Heart left ventricle (tissue), 16 donors: ENCODE results near the gene HS6ST3. TPM values are rescaled to one million over a fixed set of nuclear protein-coding genes. Genes with fewer than 3 reads are reported as not detected.

Source experiments
- ATAC-seq, 4 donors: fragments of 200-7000 bp; cut with Tn5 transposase; one replicate each; pipeline ENCODE4 v1.9.1; 2020 to 2022; ENCODE audit warnings: moderate library complexity in 4 of 4, mild to moderate bottlenecking in 3 of 4, moderate number of reproducible peaks in 1 of 4
- DNase-seq, 5 donors: peaks; one replicate each; pipeline ENCODE4 v3.0.0-alpha.2; 2020
- H3K27ac ChIP-seq, 12 donors: fragments of 200-600 bp; sonication (generic) in 4 of 12; one replicate each; pipeline versions ENCODE4 v1.5.0 to v1.8.0; 2016 to 2022; ENCODE audit warnings: mild to moderate bottlenecking in 2 of 12
- H3K27me3 ChIP-seq, 9 donors: fragments of 200-600 bp; sonication (generic) in 2 of 9; one replicate each; pipeline versions ENCODE4 v1.5.1 to v1.8.0; 2016 to 2022; ENCODE audit warnings: mild to moderate bottlenecking in 3 of 9
- H3K36me3 ChIP-seq, 9 donors: fragments of 200-600 bp; sonication (generic) in 2 of 9; one replicate each; pipeline versions ENCODE4 v1.5.0 to v1.8.0; 2018 to 2022; ENCODE audit warnings: mild to moderate bottlenecking in 2 of 9
- H3K4me1 ChIP-seq, 12 donors: fragments of 200-600 bp; sonication (generic) in 4 of 12; one replicate each; pipeline versions ENCODE4 v1.5.0 to v1.8.0; 2016 to 2022; ENCODE audit warnings: mild to moderate bottlenecking in 3 of 12
- H3K4me3 ChIP-seq, 12 donors: fragments of 200-600 bp; sonication (generic) in 4 of 12; one replicate each; pipeline versions ENCODE4 v1.5.0 to v1.8.0; 2017 to 2022; ENCODE audit warnings: mild to moderate bottlenecking in 9 of 12, moderate library complexity in 4 of 12
- H3K9me3 ChIP-seq, 12 donors: fragments of 200-600 bp; sonication (generic) in 4 of 12; one replicate each; pipeline versions ENCODE4 v1.5.0 to v1.8.0; 2016 to 2022; ENCODE audit warnings: mild to moderate bottlenecking in 1 of 12
- POLR2A ChIP-seq, 2 donors: fragments of 450-650 bp; IDR thresholded peaks; one replicate each; pipeline ENCODE4 v1.6.1; 2017; ENCODE audit warnings: antibody characterized with exemption in 2 of 2, mild to moderate bottlenecking in 2 of 2, moderate library complexity in 2 of 2
- WGBS, 4 donors: extraction: QIAGEN DNeasy Blood & Tissue Kit in 2 of 4; methylation state at CpG; one replicate each; pipeline versions ENCODE4 v1.1.5 to v1.1.7; 2013 to 2018; 5-methylcytosine and 5-hydroxymethylcytosine counted together
- intact Hi-C, 10 donors: fragments of 100-400 bp; cut with DNase I; formaldehyde crosslinking; loops; one replicate each; pipeline versions ENCODE4 v1.11.1 to v1.14.2; 2022
- polyA plus RNA-seq, 2 donors: library from polyadenylated mRNA; stranded (reverse); fragments of 200-250 nt; gene quantifications; one replicate each; pipeline ENCODE4 v1.2.3, GENCODE V29; 2013
- total RNA-seq, 9 donors: library from RNA; depleted of rRNA in 2 of 9; stranded (reverse); fragments of >200 nt in 2 of 9; fragmentation: NEBNext Ultra II Directional in 3 of 9; extraction: Animal tissue kit (Norgen Biotek cat#: 25700) in 3 of 9; gene quantifications; one replicate each; pipeline versions ENCODE4 v1.1.0 to v1.2.4, GENCODE V29; 2016 to 2023
- TF ChIP-seq, protein P1 (sequence below), 12 donors: fragments of 200-600 bp; sonication (generic) in 4 of 12; IDR thresholded peaks; one replicate each; pipeline versions ENCODE4 v1.5.0 to v1.8.0; 2018 to 2022; ENCODE audit warnings: antibody characterized with exemption in 12 of 12, mild to moderate bottlenecking in 5 of 12
- donor health status: ischemic (EF 13 %, LVEDD 7.1; RV severe dilation, severe dysfunction).
- donor health status: healthy with polysubstance abuse.
- donor health status: DM: no; HTN: yes; CAD: no.
- donor health status: DM: no; HTN: no; CAD: no.
- donor health status: ischemic (EF 25% LVEDD 6.9; RV normal size, moderate dysfunction).
- donor health status: ischemic (EF 25% LVEDD 5.7; RV mildly dilated, moderate dysfunction).
- donor health status: healthy.
- donor health status: DM: yes; HTN: yes; CAD: no.
- donor health status: ischemic (EF 35%, LVEDD 5.7; RV mildly dilated, moderate dysfunction).
- donor health status: nonischemic (EF 11% LVEDD 7.7; RV severe dilation, severe dysfunction).
- donor health status: DM: yes; HTN: yes; CAD: no.
- donor health status: PGD.
- donor health status: ischemic (EF 29% LVEDD 5.4; RV normal size, mild dysfunction).
- donor health status: nonischemic (EF 23%, LVEDD 6.1; RV moderate dilation, normal function).

The HS6ST3 gene
- total and polyA plus RNA-seq, 11 donors = 0.01 to 5.2 (median 1.2) TPM

DNA sequence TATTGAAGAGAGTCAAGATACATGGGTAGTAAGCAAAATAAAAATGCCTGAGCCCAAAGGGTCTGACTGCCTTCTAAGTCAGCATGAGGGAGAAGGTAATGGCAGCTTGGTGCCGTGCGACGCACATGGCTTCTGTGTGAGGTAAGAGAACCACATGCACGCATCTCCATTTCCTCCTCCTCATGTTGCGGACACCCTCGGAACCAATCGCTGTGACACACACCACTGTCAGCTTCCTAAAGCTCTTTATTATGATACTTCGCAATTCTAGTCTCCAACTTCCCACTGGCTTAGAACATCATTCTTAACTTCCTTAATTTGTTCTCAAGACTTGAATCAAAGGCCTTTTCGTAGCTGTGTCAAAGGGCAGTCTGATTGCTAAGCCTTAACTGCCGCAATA is 734.2 kb downstream of the HS6ST3 start:
- intact Hi-C loops = loop anchor here in 3 of 10 donors (5.0 to 10.0 kb wide), 2 partner anchors 131 to 802 kb away; no protein-coding TSS in a partner anchor
- Histone ChIP-seq H3K4me3 (no peak overlapping the region), H3K27me3 (no peaks in the 10 kb centered on the region), H3K9me3 (no peaks in the 10 kb centered on the region), H3K27ac (no peak overlapping the region), H3K36me3 (no peaks in the 10 kb centered on the region), H3K4me1 (no peaks in the 10 kb centered on the region)
- 81 to 90% (median 86%) methylated on average over 10 of the region's 10 CpGs for WGBS, 4 donors
- DNase-seq (no peak), ATAC-seq (no peak)
- no peak for TF ChIP-seq POLR2A (IDR thresholded peaks at IDR 0.05)
- TF ChIP-seq, protein P1, sequence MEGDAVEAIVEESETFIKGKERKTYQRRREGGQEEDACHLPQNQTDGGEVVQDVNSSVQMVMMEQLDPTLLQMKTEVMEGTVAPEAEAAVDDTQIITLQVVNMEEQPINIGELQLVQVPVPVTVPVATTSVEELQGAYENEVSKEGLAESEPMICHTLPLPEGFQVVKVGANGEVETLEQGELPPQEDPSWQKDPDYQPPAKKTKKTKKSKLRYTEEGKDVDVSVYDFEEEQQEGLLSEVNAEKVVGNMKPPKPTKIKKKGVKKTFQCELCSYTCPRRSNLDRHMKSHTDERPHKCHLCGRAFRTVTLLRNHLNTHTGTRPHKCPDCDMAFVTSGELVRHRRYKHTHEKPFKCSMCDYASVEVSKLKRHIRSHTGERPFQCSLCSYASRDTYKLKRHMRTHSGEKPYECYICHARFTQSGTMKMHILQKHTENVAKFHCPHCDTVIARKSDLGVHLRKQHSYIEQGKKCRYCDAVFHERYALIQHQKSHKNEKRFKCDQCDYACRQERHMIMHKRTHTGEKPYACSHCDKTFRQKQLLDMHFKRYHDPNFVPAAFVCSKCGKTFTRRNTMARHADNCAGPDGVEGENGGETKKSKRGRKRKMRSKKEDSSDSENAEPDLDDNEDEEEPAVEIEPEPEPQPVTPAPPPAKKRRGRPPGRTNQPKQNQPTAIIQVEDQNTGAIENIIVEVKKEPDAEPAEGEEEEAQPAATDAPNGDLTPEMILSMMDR (IDR thresholded peaks at IDR 0.05) = no peak

DNA sequence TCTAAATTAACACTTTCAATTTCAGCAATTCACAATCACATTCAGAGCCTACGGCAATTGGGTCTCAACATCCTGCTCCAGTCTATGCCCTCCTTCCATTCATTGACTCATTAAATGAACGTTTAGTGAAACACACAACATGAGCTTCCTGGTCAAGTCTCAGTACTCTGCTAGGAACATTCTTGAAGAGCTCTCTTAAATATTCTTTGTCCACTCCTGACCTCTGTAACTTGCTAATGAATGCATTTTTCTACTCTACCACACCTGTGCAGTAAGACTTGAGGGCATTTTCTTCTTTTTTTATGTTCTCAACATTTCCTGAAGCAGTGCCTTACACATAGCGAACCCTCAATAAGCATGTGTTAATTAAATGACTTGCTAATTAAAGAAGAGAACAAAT is 735.7 kb downstream of the HS6ST3 start:
- Histone ChIP-seq H3K4me3 (no peak overlapping the region), H3K36me3 (no peaks in the 10 kb centered on the region), H3K9me3 (no peaks in the 10 kb centered on the region), H3K4me1 (no peaks in the 10 kb centered on the region), H3K27me3 (no peaks in the 10 kb centered on the region), H3K27ac (no peak overlapping the region)
- TF ChIP-seq, protein P1 (IDR thresholded peaks at IDR 0.05) = no peak
- TF ChIP-seq POLR2A (IDR thresholded peaks at IDR 0.05) = no peak
- intact Hi-C loops = loop anchor here in 1 of 10 donors (10.0 kb wide), 1 partner anchor 129 kb away; no protein-coding TSS in a partner anchor
- no peak for DNase-seq
- no peak for ATAC-seq
- 80 to 82% (median 81%) methylated on average over 3 of the region's 3 CpGs for WGBS, 4 donors

DNA sequence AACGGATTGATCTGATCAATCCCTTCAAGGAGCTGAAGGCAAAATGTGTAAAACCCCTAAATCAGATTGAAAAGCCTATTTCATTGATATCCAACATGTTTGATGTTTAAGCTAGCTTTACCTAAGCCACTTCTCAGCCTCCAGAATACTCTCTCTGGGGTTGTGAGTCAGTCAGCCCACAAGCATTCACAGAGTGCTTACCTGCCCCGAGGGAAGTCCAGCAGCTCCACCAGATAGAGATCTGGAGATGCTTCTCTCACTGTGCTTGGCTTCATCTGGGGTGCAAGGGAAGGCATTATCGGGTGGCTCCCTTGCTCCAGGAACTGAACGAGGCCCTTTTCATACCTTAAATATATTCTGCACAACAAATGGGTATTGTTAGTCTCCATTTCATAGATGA is 744.7 kb downstream of the HS6ST3 start:
- ATAC-seq (no peak), DNase-seq (no peak)
- no peaks in the 10 kb centered on the region for H3K4me1 ChIP-seq
- intact Hi-C loops = no loop called here
- peaks cover 0 to 5% (median 0%) of the 10 kb centered on the region in 12 donors for H3K9me3 ChIP-seq
- no peaks in the 10 kb centered on the region for H3K27me3 ChIP-seq
- no peaks in the 10 kb centered on the region for H3K36me3 ChIP-seq
- 81 to 85% (median 82%) methylated on average over 4 of the region's 4 CpGs for WGBS, 4 donors
- no peak overlapping the region for H3K27ac ChIP-seq
- TF ChIP-seq POLR2A (IDR thresholded peaks at IDR 0.05) = no peak
- TF ChIP-seq, protein P1 (IDR thresholded peaks at IDR 0.05) = no peak
- H3K4me3 ChIP-seq = no peak overlapping the region

DNA sequence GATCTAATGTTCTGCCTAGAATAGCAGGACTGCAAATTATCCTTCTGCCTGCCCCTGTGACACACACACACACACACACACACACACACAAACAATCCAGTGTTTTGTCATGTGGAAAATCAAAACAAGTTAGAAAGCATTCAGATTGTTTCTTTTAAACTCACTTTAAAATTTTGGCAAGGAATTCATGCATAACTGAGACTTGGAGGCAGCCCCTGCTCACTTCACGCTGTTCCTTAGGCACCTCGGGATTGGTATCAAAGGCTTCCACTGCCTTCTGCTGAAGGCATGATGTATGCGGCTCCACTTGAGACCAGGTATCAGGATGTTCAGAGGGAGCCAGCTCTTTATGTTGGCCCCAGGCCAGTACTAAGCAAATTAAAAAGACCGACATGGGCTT is 745.6 kb downstream of the HS6ST3 start:
- 46 to 66% (median 49%) methylated on average over 4 of the region's 4 CpGs for WGBS, 4 donors

More for the DNA sequence above, 745.6 kb downstream of the HS6ST3 start:
- Histone ChIP-seq H3K27me3 (no peaks in the 10 kb centered on the region), H3K4me1 (no peaks in the 10 kb centered on the region), H3K36me3 (no peaks in the 10 kb centered on the region), H3K27ac (no peak overlapping the region), H3K4me3 (no peak overlapping the region), H3K9me3 (peaks cover 0 to 5% (median 0%) of the 10 kb centered on the region in 12 donors)
- TF ChIP-seq, protein P1 (IDR thresholded peaks at IDR 0.05) = no peak
- TF ChIP-seq POLR2A (IDR thresholded peaks at IDR 0.05) = no peak
- ATAC-seq (no peak), DNase-seq (no peak)
- intact Hi-C loops = no loop called here
